Activated naive CD8-positive, alpha-beta T cell treated with anti-CD3 and anti-CD28 coated beads for 36 hours (primary cell): Measurements from ENCODE around the gene CLCN5. TPM values are rescaled to one million over a fixed set of nuclear protein-coding genes. Genes with fewer than 3 reads are reported as not detected.

Experiments
- DNase-seq: peaks from one replicate; pipeline ENCODE4 v3.0.0; 2021
- H3K27ac Mint-ChIP-seq: one replicate; pipeline ENCODE4 v1.8.0; 2022; ENCODE audit warnings: mild to moderate bottlenecking, moderate library complexity, mixed read lengths
- H3K27me3 Mint-ChIP-seq: one replicate; pipeline ENCODE4 v1.8.0; 2022; ENCODE audit warnings: mild to moderate bottlenecking, mixed read lengths
- H3K36me3 Mint-ChIP-seq: one replicate; pipeline ENCODE4 v1.8.0; 2021; ENCODE audit warnings: mild to moderate bottlenecking, mixed read lengths
- H3K4me1 Mint-ChIP-seq: one replicate; pipeline ENCODE4 v1.8.0; 2021; ENCODE audit warnings: mixed read lengths
- H3K4me3 Mint-ChIP-seq: one replicate; pipeline ENCODE4 v1.8.0; 2022; ENCODE audit warnings: mild to moderate bottlenecking, moderate library complexity, mixed read lengths
- H3K9me3 Mint-ChIP-seq: one replicate; pipeline ENCODE4 v1.8.0; 2022; ENCODE audit warnings: mixed read lengths
- total RNA-seq, 2 experiments: library from RNA; stranded (reverse); gene quantifications; one replicate each; pipeline ENCODE4 v1.2.3, GENCODE V29; 2021

The CLCN5 gene
- total RNA-seq, 2 experiments from 2014 or later, result 2.2 to 2.6 TPM

DNA sequence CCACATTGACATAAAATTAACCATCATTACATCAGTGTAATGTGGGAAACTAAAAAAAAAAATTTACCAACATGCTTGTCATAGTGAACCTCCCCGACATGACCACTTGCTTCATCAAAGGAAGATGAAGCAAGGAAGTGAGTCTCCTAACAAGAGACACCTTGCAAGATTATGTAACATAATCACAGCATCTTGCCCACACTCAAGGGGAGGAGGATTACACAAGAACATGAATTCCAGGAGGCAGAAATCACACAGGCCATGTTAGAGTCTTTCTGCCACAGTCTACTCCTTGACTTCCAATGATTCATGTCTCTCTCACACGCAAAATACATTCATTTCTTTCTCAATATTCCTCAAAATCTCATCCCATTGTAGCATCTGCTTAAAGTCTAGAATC, 185.1 kb downstream of the CLCN5 start:
- no peaks in the 10 kb centered on the region for H3K9me3 Mint-ChIP-seq

DNA sequence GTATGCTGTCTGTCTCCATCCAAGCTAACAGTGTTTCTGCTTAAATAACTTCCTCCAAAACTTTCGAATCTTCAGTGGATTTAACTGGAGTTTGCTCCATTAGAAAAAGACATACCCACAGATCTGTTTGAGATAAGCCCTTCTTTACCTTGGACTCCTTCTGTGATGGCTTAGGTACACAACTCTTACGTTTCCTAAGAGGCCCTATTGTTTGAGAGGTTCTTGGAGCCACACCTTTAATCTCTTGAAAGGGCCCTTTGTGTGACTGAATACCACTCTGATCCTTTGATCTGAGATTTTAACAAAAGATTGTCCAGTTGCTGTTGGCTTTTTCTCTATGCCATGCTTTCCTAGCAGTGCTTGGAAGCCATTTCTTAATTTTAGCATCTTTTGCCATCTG, 185.9 kb downstream of the CLCN5 start:
- Mint-ChIP-seq H3K9me3 (no peaks in the 10 kb centered on the region), H3K4me3 (no peak overlapping the region), H3K36me3 (no peaks in the 10 kb centered on the region), H3K4me1 (peaks cover 2% of the 10 kb centered on the region), H3K27me3 (peaks cover 3% of the 10 kb centered on the region), H3K27ac (no peak overlapping the region)
- DNase-seq, result no peak

More for the DNA sequence above, 185.1 kb downstream of the CLCN5 start:
- Mint-ChIP-seq H3K4me1 (peaks cover 3% of the 10 kb centered on the region), H3K27ac (no peak overlapping the region), H3K4me3 (no peak overlapping the region), H3K36me3 (no peaks in the 10 kb centered on the region), H3K27me3 (peaks cover 3% of the 10 kb centered on the region)
- no peak for DNase-seq

DNA sequence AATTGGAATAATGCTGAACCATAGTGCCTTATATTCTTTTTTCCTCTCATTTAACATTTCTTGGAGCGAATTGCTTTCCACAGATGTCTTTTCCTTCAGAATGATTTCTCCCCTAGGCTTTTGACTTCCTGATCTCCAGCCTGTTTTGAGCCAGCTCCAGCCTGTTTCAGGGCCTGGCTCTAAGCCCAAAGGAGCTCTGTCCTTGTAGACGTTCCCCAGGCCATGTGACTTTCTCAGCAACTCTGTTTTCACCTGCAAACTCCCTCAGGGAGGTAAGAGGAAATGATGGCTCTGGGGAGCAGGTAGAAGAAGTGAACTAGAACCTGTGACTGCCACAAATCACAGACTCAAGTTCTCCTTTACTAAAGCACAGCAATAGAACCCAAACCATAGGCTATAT, 189.3 kb downstream of the CLCN5 start:
- DNase-seq, result no peak
- no peaks in the 10 kb centered on the region for H3K4me1 Mint-ChIP-seq
- H3K27ac Mint-ChIP-seq, result no peak overlapping the region
- H3K4me3 Mint-ChIP-seq, result no peak overlapping the region
- H3K36me3 Mint-ChIP-seq, result no peaks in the 10 kb centered on the region
- H3K27me3 Mint-ChIP-seq, result no peaks in the 10 kb centered on the region
- H3K9me3 Mint-ChIP-seq, result no peaks in the 10 kb centered on the region

DNA sequence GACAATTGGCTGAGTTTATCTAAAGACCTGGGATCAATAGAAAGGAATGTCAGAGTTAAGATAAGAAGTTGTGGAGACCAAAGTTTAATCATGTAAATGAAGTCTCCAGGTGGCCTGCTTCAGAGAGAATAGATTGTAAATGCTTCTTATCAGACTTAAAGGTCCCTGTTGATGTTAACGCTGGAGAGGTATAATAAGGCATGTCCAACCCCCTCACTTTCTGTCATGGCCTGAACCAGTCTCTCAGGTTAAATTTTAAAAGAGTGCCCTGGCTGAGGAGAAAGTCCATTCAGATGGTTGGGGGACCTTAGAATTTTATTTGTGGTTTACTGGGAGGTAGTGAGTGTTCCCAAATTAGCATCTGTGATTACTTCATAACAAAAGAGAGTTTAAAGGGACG, 191.7 kb downstream of the CLCN5 start:
- Mint-ChIP-seq H3K4me1 (no peaks in the 10 kb centered on the region), H3K27ac (no peak overlapping the region), H3K9me3 (no peaks in the 10 kb centered on the region), H3K4me3 (no peak overlapping the region), H3K27me3 (no peaks in the 10 kb centered on the region), H3K36me3 (no peaks in the 10 kb centered on the region)
- no peak for DNase-seq

DNA sequence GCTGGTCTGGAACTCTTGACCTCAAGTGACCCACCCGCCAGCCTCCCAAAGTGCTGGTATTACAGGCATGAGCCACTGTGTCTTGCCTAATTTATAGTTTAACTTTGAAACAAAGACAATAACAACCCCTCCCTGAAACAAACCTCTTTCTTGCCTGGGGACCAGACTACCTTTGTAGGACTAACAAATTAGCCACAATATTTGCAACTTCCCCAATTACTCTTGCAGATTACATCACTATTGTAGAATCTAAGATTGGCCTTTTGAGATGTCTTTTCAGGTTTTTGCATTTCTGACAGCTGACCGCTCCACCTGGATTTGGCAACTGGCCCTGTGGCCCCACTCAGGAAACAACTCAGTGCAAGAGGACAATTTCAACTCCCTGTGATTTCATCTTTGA, 193.6 kb downstream of the CLCN5 start:
- no peaks in the 10 kb centered on the region for H3K9me3 Mint-ChIP-seq
- H3K27ac Mint-ChIP-seq, result no peak overlapping the region
- no peak for DNase-seq
- H3K4me3 Mint-ChIP-seq, result no peak overlapping the region
- no peaks in the 10 kb centered on the region for H3K27me3 Mint-ChIP-seq
- H3K36me3 Mint-ChIP-seq, result no peaks in the 10 kb centered on the region
- no peaks in the 10 kb centered on the region for H3K4me1 Mint-ChIP-seq

DNA sequence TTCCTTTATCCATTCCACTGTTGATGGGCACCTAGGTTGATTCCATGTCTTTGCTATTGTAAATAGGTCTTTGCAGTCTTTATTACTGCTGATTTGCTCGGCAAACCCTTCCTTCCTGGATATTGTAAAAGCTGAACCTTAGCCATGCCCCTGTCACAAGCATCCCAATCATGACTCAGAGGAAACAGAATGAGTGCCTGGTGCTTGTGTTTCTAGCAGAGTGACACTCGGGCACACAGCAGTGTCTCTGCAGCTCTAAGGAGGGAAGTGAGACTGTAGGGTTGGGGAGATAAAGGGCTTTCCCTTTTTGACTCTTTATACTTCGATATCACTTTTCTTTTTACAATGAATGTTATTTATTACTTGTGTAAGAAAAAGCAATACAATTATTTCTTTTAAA, 195.1 kb downstream of the CLCN5 start:
- no peaks in the 10 kb centered on the region for H3K4me1 Mint-ChIP-seq
- H3K36me3 Mint-ChIP-seq, result no peaks in the 10 kb centered on the region
- H3K27me3 Mint-ChIP-seq, result no peaks in the 10 kb centered on the region
- H3K27ac Mint-ChIP-seq, result no peak overlapping the region
- DNase-seq, result no peak
- H3K4me3 Mint-ChIP-seq, result no peak overlapping the region
- H3K9me3 Mint-ChIP-seq, result no peaks in the 10 kb centered on the region

DNA sequence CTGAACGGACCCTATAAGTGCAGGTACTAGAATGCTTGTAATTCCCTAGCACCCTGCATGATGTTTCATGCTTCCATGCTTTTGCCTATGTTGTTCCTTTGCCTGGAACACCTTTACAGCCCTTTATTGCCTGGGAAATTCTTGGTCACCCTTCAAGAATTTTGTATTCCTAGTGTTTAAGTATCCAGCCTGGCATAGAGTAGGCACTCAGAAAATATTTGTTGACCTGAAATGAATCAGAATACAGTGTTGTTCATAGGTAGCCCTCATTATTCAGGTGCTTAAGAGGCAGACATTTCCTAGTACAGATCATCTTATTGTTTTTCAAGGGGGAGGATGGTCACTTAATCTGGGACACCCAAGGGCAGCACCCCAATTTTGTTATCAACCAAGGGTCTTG, 203.1 kb downstream of the CLCN5 start:
- H3K9me3 Mint-ChIP-seq, result no peaks in the 10 kb centered on the region
- no peaks in the 10 kb centered on the region for H3K4me1 Mint-ChIP-seq
- no peak overlapping the region for H3K27ac Mint-ChIP-seq
- H3K4me3 Mint-ChIP-seq, result no peak overlapping the region
- peaks cover 6% of the 10 kb centered on the region for H3K27me3 Mint-ChIP-seq
- no peaks in the 10 kb centered on the region for H3K36me3 Mint-ChIP-seq
- DNase-seq, result no peak

DNA sequence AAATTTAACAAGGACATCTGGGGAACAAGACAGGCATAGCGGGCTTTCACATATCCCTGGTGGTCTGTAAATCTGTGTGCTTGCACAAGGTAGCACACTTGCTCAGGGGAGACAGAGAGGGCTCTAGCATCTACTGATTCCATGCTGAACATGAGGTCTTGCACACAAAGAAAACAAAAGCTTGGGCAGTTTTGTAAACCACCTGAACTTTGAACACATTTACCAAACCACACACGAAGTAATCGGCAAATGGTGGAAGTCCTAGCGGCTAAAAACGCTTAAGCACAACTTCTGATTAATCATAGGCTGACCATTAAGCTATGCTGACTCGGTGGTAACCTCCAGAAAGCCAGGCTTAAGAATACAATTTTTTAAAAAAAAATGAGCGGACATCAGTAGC, 225.6 kb downstream of the CLCN5 start:
- H3K27ac Mint-ChIP-seq, result no peak overlapping the region
- no peaks in the 10 kb centered on the region for H3K36me3 Mint-ChIP-seq
- no peaks in the 10 kb centered on the region for H3K4me1 Mint-ChIP-seq
- no peak for DNase-seq
- H3K9me3 Mint-ChIP-seq, result no peaks in the 10 kb centered on the region
- no peaks in the 10 kb centered on the region for H3K27me3 Mint-ChIP-seq
- H3K4me3 Mint-ChIP-seq, result no peak overlapping the region

Other genes with a start within 250 kb of the CLCN5 start
- gene PAGE1, start 226.6 kb upstream of the CLCN5 start, total RNA-seq, result not detected
- gene PAGE4, start 93.3 kb upstream of the CLCN5 start, total RNA-seq, result not detected
- 1 to 10 TPM; 1.7 to 1.8 TPM for gene USP27X, start 43.1 kb upstream of the CLCN5 start, total RNA-seq